HT1080 (cell line): ENCODE results near the gene MAGI2. TPM values are rescaled to one million over a fixed set of nuclear protein-coding genes. Genes with fewer than 3 reads are reported as not detected.
"Not testable (repeated sequence)": the region's sequence is repeated elsewhere in the genome, so short reads cannot be mapped to it uniquely, and the experiment has no call there.

Experiments used
- DNase-seq: peaks from one replicate; pipeline ENCODE4 v3.0.0-alpha.2; 2015; ENCODE audit warnings: low read depth
- total RNA-seq: library from RNA; depleted of rRNA; stranded (reverse); fragments of >200 nt; shearing (Covaris generic); gene quantifications from 2 replicates; pipeline ENCODE4 v1.2.3, GENCODE V29; 2014

Gene MAGI2
- total RNA-seq, 1 experiment from 2014 or later: 0.39 TPM

GRCh38 chr7:79064187-79064823 is 389.2 kb downstream of the MAGI2 start:
- no peak for DNase-seq

GRCh38 chr7:79063019-79063698 is 390.3 kb downstream of the MAGI2 start:
- no peak for DNase-seq

GRCh38 chr7:79060498-79060897 is 393.0 kb downstream of the MAGI2 start:
- no peak for DNase-seq

GRCh38 chr7:79055722-79056415 is 397.6 kb downstream of the MAGI2 start:
- no peak for DNase-seq

GRCh38 chr7:79051915-79052314 is 401.6 kb downstream of the MAGI2 start:
- DNase-seq: no peak

- DNase-seq: peak; percentile 32
Observed at GRCh38 chr7:79050603-79051002, 402.9 kb downstream of the MAGI2 start.

GRCh38 chr7:79046061-79046460 is 407.4 kb downstream of the MAGI2 start:
- no peak for DNase-seq

GRCh38 chr7:79037001-79037400 is 416.5 kb downstream of the MAGI2 start:
- DNase-seq: no peak

- no peak for DNase-seq
Observed at GRCh38 chr7:79036356-79036755, 417.1 kb downstream of the MAGI2 start.

- DNase-seq: no peak
Observed at GRCh38 chr7:79035858-79036257, 417.6 kb downstream of the MAGI2 start.

GRCh38 chr7:79034730-79035129 is 418.7 kb downstream of the MAGI2 start:
- DNase-seq: no peak

- DNase-seq: not testable (repeated sequence)
Observed at GRCh38 chr7:79019711-79020110, 433.8 kb downstream of the MAGI2 start.

- DNase-seq: no peak
Observed at GRCh38 chr7:79011921-79012320, 441.5 kb downstream of the MAGI2 start.

GRCh38 chr7:79009647-79010046 is 443.8 kb downstream of the MAGI2 start:
- no peak for DNase-seq

GRCh38 chr7:79008786-79009185 is 444.7 kb downstream of the MAGI2 start:
- DNase-seq: no peak

- no peak for DNase-seq
Observed at GRCh38 chr7:78996013-78996412, 457.5 kb downstream of the MAGI2 start.

GRCh38 chr7:78993341-78993740 is 460.1 kb downstream of the MAGI2 start:
- DNase-seq: peak; percentile 7

GRCh38 chr7:78985509-78985908 is 468.0 kb downstream of the MAGI2 start:
- DNase-seq: no peak

GRCh38 chr7:78983483-78983882 is 470.0 kb downstream of the MAGI2 start:
- DNase-seq: no peak

GRCh38 chr7:78970440-78970916 is 483.0 kb downstream of the MAGI2 start:
- no peak for DNase-seq

GRCh38 chr7:78968951-78969350 is 484.5 kb downstream of the MAGI2 start:
- no peak for DNase-seq

GRCh38 chr7:78967561-78967960 is 485.9 kb downstream of the MAGI2 start:
- DNase-seq: not testable (repeated sequence)
